Measurements from ENCODE around the gene ZNF2.

ZNF2 gene

DNA sequence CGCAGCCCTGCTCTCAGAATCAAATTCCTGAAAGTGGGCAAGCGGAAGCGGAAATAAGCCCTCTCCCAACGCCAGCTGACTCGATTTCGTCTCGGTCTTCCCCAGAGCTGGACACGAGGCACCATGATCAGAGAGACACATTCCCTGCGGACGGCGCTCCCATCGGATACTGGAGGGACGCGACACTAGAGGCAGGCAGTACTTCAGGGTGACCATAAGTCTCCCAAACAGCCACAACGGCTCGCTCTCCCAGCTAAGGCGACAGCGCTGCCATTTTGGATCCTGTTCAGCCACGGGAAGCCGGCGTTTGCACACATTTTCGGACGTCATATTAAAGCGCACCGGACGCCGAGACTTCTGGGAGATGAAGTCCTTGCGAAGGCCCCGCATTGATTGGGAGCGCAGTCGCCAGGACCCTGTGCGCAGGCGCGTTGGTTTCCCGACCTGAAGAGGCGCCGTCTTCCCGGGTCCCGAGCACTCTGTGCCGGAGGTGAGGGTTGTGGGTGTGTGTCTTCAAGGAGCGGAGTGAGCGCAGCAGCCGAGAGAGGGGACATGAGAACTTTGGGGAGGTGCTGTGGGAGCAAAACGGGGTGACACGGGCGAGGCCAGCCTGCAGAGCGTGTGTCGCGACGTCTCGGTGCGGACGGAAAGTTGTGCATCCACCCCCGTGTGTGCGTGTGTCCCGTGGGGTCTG, at the start of gene ZNF2:
TSS of gene ZNF2 (plus strand) at position 439 of the 694 bp plus-strand sequence. CDS start 10,418 bp downstream, outside the sequence.
- DNase-seq (ENCODE audit: low spot score), result peak; percentile 96

DNA sequence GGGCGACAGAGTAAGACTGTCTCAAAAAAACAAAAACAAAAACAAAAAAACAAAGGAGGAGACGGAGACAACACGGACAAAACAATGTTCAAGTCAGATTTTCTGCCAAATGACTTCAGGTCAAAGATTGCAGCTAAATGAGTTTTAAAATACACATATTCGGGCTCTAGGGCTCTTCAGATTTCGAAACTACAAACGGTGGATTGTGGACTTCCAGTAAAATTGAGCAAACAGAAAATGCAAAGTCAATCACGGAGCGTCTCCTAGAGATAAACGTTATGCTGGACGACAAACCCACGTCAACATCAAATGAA, 44.6 kb upstream of the ZNF2 start:
- no peak for DNase-seq (ENCODE audit: low spot score)

DNA sequence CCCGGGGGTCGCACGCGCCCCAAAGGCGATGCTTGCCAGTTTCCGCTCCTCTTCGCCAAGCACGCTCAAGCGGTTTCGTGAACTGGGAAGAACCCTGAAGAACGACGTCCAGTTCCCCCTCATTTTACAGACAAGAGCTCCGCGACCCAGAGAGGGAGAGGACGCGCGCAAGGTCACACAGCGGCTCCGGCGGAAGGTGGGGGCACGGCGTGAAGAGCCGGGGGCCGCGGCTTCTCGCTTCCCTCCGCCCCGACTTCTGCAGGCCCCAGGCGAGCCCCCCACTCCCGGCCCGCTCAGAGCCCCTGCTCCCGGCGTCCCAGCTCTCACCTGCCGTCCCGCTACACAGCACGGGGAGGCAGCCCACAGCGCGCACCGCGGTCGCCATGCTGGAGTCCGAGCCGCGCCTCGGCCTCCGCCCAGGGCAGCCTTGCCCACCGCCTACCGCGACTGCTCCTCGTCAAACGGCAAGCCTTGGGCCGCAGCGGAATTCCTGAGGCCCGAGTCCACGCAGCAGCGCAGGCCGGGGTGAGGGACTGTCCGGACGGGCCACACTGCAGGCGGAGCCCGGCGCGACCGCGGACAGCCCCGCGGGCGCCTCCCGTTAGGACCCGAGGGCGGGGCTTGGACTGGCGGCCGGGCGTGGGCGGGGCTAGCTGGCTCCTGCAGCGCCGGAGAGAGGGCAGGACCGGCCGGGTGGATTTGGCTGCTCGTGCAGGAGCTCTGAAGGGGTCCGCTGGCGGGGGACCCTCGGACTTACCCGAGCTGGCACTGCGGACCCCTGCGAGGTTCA, 44.0 kb upstream of the ZNF2 start, which contains the start of gene MRPS5:
TSS of gene MRPS5 (minus strand) at position 402 of the 790 bp plus-strand sequence. CDS start at position 385, 17 bp downstream.
- DNase-seq (ENCODE audit: low spot score), result peak; percentile 74

DNA sequence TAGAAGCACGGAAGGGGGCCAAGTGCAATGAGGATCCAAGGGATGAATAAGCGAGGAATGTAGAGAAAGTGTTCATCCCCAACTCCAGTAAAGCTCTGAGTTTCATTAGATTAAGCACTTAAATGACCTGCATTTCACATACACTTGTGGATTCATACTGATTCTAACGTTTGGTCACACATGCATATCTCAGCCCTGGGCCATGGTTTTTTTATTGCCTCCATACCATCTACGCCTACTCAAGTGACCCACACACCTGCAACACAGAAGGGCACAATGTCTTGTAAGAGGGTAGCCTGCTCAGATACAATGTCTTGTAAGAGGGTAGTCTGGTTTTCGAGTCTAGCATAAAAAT, 43.4 kb upstream of the ZNF2 start:
- no peak for DNase-seq (ENCODE audit: low spot score)

DNA sequence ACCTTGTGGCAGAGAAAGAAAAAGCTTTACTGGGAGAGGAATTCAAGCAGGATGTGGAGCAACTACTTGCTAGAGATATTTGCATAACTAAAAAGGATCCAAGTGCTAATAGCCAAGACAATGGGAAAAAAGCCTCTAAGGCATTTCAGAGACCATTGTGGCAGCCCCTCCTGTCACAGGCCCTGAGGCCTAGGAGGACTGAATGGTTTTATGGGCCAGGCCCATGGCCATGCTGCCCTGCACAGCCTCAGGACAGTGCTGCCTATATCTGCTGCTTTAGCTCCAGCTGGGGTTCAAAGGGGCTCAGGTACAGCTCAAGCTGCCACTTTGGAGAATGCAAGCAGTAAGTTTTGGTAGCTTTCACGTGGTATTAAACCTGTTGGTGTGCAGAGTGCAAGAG, 26.9 kb upstream of the ZNF2 start:
- no peak for DNase-seq (ENCODE audit: low spot score)

DNA sequence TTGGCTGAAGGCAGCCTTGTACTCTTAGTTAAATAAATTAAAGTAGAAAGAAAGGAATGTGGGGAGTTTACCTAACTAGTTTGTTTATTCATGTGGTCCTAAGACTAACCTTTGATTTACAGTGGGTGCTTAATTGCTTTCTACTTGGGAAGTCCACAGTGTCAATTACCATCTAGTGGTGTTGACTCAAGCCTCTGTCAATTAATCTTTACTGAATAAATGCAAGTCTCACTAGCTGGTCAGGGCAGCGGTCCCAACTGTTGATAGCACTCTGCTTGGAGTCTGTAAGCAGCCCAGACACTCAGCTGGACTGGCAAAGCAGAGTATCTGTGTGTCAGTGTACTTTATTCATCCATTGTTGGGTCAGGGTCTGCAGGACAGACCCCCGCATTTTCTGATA, 21.8 kb upstream of the ZNF2 start:
- DNase-seq (ENCODE audit: low spot score), result no peak

DNA sequence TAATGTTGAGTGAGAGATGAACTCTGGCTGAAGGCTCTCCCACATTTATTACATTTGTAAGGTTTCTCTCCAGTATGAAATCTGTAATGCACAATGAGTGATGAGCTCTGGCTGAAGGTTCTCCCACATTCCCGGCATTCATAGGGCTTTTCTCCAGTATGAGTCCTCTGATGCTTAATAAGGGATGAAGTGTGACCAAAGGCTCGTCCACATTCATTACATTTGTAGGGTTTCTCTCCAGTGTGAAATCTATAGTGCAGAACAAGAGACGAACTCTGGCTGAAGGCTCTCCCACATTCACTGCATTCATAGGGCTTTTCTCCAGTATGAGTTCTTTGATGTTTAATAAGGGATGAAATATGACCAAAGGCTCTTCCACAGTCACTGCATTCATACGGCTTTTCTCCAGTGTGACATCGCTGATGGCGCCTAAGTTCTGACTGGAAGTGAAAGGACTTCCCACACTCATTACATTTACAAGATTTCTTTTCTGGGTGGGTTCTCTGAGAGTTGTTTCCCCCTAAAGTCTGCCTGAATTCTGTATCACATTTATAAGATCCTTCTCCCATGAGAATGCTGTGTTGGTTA, 16.1 kb upstream of the ZNF2 start:
- no peak for DNase-seq (ENCODE audit: low spot score)

DNA sequence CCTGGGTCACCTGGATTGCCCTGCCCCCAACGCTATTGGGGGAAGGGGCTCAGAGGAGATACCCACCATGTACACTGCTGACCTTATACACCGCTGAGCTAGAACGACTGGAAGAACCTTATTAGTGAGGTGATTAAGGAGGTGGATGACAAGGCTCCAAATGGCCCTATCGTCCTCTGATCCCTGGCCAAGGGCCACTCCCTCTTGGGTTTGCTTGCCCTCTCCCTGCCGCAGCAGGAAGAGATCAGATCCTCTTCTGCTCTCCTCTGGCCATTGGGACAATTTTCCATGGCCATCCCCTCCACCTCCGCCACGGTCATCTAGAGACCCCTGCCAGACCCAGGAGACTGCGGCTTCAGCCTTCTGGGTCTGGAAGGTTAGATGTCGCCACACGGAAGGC, 7.2 kb upstream of the ZNF2 start:
- no peak for DNase-seq (ENCODE audit: low spot score)

DNA sequence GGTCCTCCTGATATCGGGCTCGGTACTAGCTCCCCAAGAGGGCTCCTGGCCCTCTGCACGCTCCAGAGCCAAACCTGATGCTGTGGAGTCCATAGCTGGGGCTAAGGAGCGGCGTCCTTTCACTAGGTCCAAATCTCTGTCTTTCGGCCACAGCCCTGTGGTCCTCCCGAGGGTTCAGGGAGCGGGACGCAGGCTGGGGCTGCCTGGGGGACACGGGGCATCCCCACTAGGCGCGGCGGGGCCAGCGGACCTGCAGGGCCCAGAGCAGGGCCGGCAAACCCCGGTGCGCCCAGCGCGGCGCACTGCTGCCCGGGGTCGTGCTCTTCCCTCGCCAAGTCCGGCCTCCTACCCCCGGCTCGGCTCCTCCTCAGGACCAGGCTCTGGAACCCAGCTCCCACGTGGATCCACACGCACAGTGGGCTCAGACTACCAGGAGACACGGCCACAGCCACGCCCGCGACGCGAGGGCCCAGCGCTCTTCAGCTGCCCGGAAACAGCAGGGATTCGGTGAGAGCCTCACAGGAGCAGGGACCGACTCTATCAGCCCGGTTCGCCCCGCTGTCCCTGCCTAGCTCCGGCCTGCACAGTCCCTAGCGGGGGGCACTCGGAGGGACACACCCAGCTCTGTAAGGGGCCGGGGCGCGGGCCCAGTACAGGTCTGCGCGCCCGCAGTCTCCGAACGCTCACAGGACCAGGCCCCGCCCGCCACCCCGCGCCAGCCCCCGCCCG, 6.6 kb upstream of the ZNF2 start:
- DNase-seq (ENCODE audit: low spot score), result no peak

DNA sequence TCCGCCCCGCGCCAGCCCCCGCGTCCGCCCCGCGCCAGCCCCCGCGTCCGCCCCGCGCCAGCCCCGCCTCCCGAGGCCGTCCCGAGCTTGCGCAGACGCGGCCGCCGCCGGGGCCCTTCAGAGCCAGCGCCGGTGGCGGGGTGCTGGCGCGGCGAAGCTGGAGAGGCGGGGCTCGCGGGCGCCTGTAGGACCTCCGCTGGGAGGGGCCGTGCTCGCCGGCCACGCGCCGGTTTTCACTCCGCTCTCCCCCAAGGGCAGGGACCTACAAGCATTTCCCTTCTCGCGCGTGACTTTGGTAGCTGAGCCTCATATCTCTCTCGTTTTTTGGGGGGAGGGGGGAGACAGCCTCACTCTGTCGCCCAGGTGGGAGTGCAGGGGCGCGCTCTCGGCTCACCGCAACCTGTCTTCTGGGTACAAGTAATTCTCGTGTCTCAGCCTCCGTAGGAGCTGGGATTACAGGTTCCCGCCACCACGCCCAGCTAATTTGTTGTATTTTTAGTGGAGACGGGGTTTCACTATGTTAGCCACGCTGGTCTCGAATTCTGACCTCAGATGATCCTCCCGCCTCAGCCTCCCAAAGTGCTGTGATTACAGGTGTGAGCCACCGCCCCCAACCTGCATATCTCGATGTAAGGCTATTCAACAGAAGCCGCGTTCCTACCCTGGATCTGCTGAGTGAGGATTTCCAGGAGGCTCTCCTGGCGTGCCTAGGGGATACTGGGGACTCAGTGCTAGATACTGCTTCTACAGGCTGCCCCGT, 5.7 kb upstream of the ZNF2 start, which contains the start of gene ZNF514:
TSS of gene ZNF514 (minus strand) at position 159 of the 760 bp plus-strand sequence. CDS start 6,595 bp downstream, outside the sequence.
- peak; percentile 73 for DNase-seq (ENCODE audit: low spot score)

DNA sequence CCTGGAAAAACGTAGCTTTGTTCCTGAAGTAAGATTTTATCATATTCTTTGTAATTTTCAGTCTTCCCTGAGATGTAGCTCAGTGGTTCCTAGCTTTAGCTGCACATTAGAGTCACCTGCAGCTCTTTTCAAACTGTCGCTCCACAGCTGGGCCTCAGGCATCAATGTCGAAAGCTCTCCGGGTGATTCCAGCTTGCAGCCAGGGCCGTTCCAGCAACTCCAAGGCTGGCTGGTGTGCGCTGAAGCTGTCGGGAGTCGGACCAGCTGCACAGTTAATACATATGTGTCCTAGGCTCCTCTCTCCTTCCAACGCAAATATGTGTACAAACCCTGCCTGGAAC, 609 bp upstream of the ZNF2 start:
- DNase-seq (ENCODE audit: low spot score), result no peak

DNA sequence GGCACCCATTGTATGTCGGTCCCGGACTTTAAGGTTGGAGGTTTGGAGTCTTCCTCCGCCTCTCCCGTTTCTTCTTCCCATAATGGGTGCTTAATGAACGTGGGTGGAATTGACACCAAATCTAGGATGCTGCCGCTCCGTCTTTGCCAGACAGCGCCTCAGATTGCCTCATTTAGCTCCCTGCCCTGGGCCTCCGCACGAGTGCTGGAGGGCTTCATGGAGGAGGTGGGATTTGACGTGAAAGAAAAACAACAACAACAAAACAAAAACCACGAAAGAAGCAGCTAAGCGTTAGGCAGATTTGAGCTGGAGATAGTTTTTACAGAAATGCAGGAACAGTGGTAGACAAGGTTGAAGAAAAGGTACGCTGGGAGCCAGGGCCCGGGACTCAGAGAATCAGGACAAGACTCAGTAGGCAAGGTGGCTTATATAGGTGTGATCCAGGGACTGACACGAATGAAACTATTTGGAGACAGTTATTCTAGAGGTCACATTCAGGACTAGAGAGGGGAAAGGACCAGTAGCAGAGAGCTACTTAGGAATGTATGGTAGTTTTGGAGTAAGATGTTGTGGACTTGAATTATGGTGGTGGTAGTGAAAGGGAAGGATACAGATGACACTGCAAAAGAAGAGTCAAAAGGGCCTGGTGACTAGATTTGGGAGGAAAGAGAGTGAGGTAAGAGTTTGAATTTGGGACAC, 605 bp downstream of the ZNF2 start:
- DNase-seq (ENCODE audit: low spot score), result no peak

DNA sequence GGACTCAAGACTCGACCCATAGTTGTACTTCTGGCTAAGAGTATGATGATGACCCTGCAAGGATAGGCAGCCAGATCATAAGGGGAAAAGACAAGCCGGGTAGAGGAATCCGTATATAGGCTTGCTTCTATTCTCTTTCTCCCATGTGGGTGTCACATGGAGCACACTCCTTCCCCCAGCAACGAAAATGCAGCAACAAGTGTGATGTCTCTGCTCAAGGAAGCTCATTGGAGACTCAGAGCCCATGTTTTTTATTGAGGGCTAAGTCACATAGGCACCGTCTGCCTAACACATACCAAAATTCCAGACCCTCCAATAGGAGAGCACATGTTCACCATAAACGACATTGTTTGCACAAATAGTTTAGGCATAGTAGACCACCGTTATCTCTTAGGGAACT, 6.3 kb downstream of the ZNF2 start:
- DNase-seq (ENCODE audit: low spot score), result no peak

DNA sequence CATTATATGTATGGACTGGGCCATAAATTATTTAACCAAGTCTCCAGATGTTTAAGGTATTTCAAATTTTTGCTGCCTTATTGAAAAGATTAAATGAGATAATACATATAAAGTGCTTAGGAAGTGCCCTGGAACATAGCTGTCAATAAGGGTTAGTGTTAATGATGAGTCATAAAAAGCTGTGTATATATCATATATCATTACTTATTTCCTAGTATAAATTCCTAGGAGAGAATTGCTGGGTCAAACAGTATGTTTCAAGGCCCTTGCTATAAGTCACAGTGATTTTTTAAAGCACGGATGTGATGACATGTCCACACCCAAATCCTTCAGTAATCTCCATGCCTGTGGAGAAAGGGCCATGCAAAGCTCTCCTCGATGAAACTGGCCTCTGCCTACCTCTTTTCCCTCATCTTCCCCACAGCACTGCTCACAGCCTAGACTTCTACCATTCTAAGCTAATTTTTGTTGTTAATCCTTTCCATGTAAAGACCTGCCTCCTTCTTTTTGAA, 8.5 kb downstream of the ZNF2 start:
- no peak for DNase-seq (ENCODE audit: low spot score)

DNA sequence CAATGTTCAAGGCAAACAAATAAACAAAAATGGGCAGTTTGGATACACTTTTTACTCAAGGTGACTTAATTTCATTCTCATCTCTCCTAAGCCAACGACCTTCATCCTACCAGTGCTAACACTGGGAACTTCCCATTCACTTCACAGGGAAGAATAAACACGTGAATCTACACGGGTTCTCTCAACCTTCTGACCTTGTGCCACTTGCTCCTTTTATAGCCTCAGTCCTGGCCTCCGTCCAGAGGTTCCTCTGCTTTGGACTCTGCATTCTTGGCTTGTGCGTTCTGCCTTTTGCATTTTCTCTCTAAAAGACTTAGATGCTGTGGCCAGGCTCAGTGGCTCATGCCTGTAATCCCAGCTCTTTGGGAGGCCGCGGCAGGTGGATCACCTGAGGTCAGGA, 13.8 kb downstream of the ZNF2 start:
- no peak for DNase-seq (ENCODE audit: low spot score)

DNA sequence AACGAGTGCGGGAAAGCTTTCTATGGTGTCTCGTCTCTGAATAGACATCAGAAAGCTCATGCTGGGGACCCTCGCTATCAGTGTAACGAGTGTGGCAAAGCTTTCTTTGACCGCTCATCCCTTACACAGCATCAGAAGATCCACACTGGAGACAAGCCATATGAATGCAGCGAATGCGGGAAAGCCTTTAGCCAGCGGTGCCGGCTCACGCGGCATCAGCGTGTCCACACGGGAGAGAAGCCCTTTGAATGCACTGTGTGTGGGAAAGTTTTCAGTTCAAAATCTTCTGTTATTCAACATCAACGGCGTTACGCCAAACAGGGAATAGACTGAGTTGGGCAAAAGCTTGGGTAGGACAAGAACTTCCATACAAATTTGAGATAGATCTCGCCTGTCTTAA, 16.2 kb downstream of the ZNF2 start:
- no peak for DNase-seq (ENCODE audit: low spot score)

DNA sequence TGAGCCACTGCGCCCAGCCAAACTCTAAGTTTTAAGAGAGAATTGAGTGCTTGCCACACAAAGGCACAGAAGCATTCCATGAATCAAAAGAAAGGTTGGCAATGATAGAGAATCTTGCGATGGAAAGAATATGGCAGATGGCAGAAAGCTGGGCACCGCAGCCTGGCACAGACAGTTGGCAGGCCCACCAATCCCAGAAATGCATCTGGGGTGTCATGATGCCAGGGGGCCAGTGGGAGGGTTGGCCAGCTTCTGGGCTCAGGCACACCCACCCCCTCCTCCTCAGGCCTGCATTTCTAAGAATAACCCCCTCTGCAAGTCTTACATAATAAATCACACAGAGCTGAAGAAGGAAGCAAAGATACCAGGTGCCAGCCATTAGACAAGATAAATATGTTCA, 19.6 kb downstream of the ZNF2 start:
- DNase-seq (ENCODE audit: low spot score), result no peak

DNA sequence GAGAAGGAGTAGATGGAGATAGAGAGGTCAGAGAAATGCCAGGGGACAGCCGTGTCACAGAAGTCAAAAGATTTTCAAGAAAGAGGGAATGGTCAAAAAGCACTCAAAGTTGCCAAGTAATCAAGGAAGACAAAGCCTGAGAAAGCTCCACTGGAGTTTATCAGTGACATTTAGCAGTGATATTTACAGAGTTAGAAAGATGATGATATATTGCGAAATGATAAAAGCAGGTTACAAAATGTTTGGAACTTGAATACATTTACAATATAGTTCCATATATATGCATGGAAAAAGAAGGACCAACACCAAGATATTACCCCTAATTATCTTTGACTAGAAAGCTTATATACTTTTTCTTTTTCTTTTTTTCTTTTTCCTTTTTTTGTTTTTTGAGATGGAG, 20.4 kb downstream of the ZNF2 start:
- DNase-seq (ENCODE audit: low spot score), result no peak

DNA sequence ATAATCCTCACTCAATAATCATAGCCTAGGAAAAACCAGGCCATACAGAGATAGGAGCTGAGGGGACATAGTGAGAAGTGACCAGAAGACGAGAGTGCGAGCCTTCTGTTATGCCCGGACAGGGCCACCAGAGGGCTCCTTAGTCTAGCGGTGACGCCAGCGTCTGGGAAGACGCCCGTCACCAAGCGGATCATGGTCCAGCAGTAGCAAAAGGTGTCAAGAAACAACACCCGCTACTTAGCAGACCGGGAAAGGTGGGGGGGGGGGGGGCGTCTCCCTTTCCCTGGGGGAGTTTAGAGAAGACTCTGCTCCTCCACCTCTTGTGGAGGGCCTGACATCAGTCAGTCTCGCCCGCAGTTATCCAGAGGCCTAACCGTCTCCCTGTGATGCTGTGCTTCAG, 27.3 kb downstream of the ZNF2 start:
- DNase-seq (ENCODE audit: low spot score), result peak; percentile 14

DNA sequence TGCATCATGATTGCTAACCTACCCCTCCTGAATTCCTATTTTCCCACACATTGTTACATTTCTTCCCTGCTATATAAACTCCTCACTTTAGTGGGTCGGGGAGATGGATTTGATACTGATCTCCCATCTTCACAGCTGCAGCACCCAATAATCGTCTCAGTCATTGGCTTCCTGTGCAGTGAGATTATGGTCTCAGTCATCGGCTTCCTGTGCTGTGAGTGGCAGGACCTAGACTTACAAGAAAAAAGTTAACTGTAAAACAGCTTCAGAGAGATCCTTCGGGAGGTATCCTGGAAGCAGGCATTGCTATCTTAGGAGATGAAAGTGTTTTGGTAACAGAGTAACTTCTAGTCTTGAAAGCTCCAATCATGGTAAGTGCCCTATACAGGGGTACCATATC, 38.3 kb downstream of the ZNF2 start:
- DNase-seq (ENCODE audit: low spot score), result no peak

DNA sequence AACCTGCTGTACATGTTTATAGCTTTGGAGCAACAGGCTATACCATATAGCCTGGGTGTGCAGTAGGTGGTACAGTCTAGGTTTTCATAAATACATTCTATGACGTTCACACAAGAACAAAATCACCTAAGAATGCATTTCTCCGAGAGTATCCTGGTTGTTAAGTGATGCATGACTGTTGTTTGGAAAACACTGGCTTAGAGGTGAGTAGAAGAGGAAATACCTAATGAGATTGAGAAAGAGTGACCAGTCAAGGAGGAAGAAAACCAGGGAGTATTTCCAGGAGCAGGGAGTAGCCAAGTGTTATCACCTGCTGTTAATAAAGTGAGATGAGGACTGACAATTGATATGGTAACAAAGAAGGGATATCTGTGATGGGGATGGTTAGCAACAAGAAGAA, 38.8 kb downstream of the ZNF2 start:
- DNase-seq (ENCODE audit: low spot score), result no peak
